HepG2 (cell line): ENCODE results near the gene SUSD2. TPM values are rescaled to one million over a fixed set of nuclear protein-coding genes. Genes with fewer than 3 reads are reported as not detected.

Source experiments
- ERF ChIP-seq: IDR thresholded peaks from 2 replicates; pipeline ENCODE4 v1.6.1; 2018; ENCODE audit warnings: missing biosample characterization, missing genetic modification reagents
- KDM4B ChIP-seq: sonication (generic); formaldehyde crosslinking; IDR thresholded peaks from 2 replicates; pipeline ENCODE4 v1.4.0; 2020; ENCODE audit warnings: missing genetic modification reagents
- KLF9 ChIP-seq: IDR thresholded peaks from 2 replicates; pipeline ENCODE4 v1.6.1; 2016; ENCODE audit warnings: low read depth
- NFKB2 ChIP-seq: sonication (generic); formaldehyde crosslinking; IDR thresholded peaks from 2 replicates; pipeline ENCODE4 v1.4.0; 2020; ENCODE audit warnings: missing genetic modification reagents, borderline replicate concordance
- RARA ChIP-seq: IDR thresholded peaks from 2 replicates; pipeline ENCODE4 v1.6.1; 2016; ENCODE audit warnings: missing genetic modification reagents, missing compliant biosample characterization
- RXRB ChIP-seq: IDR thresholded peaks from 2 replicates; pipeline ENCODE4 v1.6.1; 2016; ENCODE audit warnings: borderline replicate concordance, missing genetic modification reagents, missing compliant biosample characterization
- SIN3A ChIP-seq: IDR thresholded peaks from 2 replicates; pipeline ENCODE4 v1.6.1; 2011; ENCODE audit warnings: low read depth, mild to moderate bottlenecking, control low read depth, low read length, borderline replicate concordance
- SOX6 ChIP-seq, 2 experiments: fragments of 450-650 bp in 1 of 2; sonication (generic) in 1 of 2; formaldehyde crosslinking in 1 of 2; IDR thresholded peaks; 2 replicates each; pipeline versions ENCODE4 v1.4.0 to v1.6.1; 2017 to 2020; ENCODE audit warnings: antibody characterized with exemption in 1 of 2, mild to moderate bottlenecking in 1 of 2, missing genetic modification reagents in 1 of 2
- TFAP4 ChIP-seq: sonication (generic); IDR thresholded peaks from 2 replicates; pipeline ENCODE4 v1.6.1; 2016; ENCODE audit warnings: low read depth, borderline replicate concordance
- XRCC5 ChIP-seq: fragments of 200-400 bp; formaldehyde crosslinking; optimal IDR thresholded peaks from 2 replicates; pipeline ENCODE3; 2017; ENCODE audit warnings: mild to moderate bottlenecking, low read length
- YEATS2 ChIP-seq: sonication (generic); formaldehyde crosslinking; IDR thresholded peaks from 2 replicates; pipeline ENCODE4 v1.4.0; 2020; ENCODE audit warnings: missing genetic modification reagents, borderline replicate concordance
- ZBTB26 ChIP-seq: IDR thresholded peaks from 2 replicates; pipeline ENCODE4 v1.6.1; 2016; ENCODE audit warnings: missing compliant biosample characterization, missing genetic modification reagents, borderline replicate concordance
- ZNF235 ChIP-seq: sonication (generic); formaldehyde crosslinking; IDR thresholded peaks from 2 replicates; pipeline ENCODE4 v1.8.1; 2023; ENCODE audit warnings: mild to moderate bottlenecking, missing genetic modification reagents, borderline replicate concordance
- ZNF274 ChIP-seq: sonication (generic); formaldehyde crosslinking; IDR thresholded peaks from 2 replicates; pipeline ENCODE4 v1.5.1; 2020; ENCODE audit warnings: mild to moderate bottlenecking, missing genetic modification reagents
- ZNF337 ChIP-seq: sonication (generic); formaldehyde crosslinking; IDR thresholded peaks from 2 replicates; pipeline ENCODE4 v1.5.1; 2020; ENCODE audit warnings: missing genetic modification reagents, low read depth, mild to moderate bottlenecking, borderline replicate concordance
- ZNF362 ChIP-seq: sonication (generic); formaldehyde crosslinking; IDR thresholded peaks from 2 replicates; pipeline ENCODE4 v1.4.0; 2020; ENCODE audit warnings: missing genetic modification reagents, mild to moderate bottlenecking, borderline replicate concordance
- ZNF543 ChIP-seq: sonication (generic); formaldehyde crosslinking; IDR thresholded peaks from 2 replicates; pipeline ENCODE4 v1.4.0; 2020; ENCODE audit warnings: mild to moderate bottlenecking, missing genetic modification reagents
- ZNF614 ChIP-seq: IDR thresholded peaks from 2 replicates; pipeline ENCODE4 v1.6.1; 2018; ENCODE audit warnings: missing biosample characterization, missing genetic modification reagents, inconsistent platforms, borderline replicate concordance
- ZNF616 ChIP-seq: sonication (generic); formaldehyde crosslinking; IDR thresholded peaks from 2 replicates; pipeline ENCODE4 v1.5.0; 2020; ENCODE audit warnings: low read depth, mild to moderate bottlenecking, missing genetic modification reagents
- ZNF678 ChIP-seq: sonication (generic); formaldehyde crosslinking; IDR thresholded peaks from 2 replicates; pipeline ENCODE4 v1.4.0; 2020; ENCODE audit warnings: mild to moderate bottlenecking, missing genetic modification reagents
- ZNF768 ChIP-seq: sonication (generic); formaldehyde crosslinking; IDR thresholded peaks from 2 replicates; pipeline ENCODE4 v1.4.0; 2020; ENCODE audit warnings: missing genetic modification reagents
- ZNF775 ChIP-seq: sonication (generic); formaldehyde crosslinking; IDR thresholded peaks from 2 replicates; pipeline ENCODE4 v1.4.0; 2020; ENCODE audit warnings: missing genetic modification reagents, mild to moderate bottlenecking, moderate library complexity, borderline replicate concordance
- polyA plus RNA-seq, 8 experiments: library from polyadenylated mRNA; depleted of rRNA in 3 of 8; stranded (reverse) in 7 of 8; unstranded in 1 of 8; fragments of >200 nt; fragmentation: Illumina TruSeq in 4 of 8; extraction: Trizol in 4 of 8; gene quantifications; 2 replicates each; pipeline versions ENCODE4 v1.2.1 to v1.2.3, GENCODE V29; 2011 to 2016; ENCODE audit warnings: low read depth in 4 of 8, missing spikeins in 1 of 8, mixed read lengths in 1 of 8; ENCODE audit not compliant: insufficient read depth in 1 of 8
- total RNA-seq, 5 experiments: library from RNA; depleted of rRNA; stranded (reverse); fragments of >200 nt; fragmentation: Illumina TruSeq; extraction: Trizol; gene quantifications; 2 replicates each; pipeline ENCODE4 v1.2.3, GENCODE V29; 2016; ENCODE audit warnings: low read depth in 1 of 5

Gene SUSD2
- total and polyA plus RNA-seq, 2 of the 13 experiments (the other 11 are each of a cell fraction or from before 2014, with no cell fraction given) = 2.1 to 11.0 TPM

GRCh38 chr22:24189249-24190158 is 8.2 kb downstream of the SUSD2 start (continued):
- TF ChIP-seq SIN3A = no peak
- TF ChIP-seq ZBTB26 (CRISPR knock-in tag) = 0 out of 2 replicates have a peak, but pooled peaks have one; percentile 29
- TF ChIP-seq RXRB = peak; percentile 10; the same call in 1 of the 2 replicates
- no peak for TF ChIP-seq ZNF678 (CRISPR knock-in tag)
- peak; percentile 67 for TF ChIP-seq XRCC5
- TF ChIP-seq ZNF235 (CRISPR knock-in tag) = no peak
- TF ChIP-seq KDM4B = 0 out of 2 replicates have a peak, but pooled peaks have one; percentile 14
- TF ChIP-seq TFAP4 = peak; percentile 59; the same call in 1 of the 2 replicates
- 0 out of 2 replicates have a peak, but pooled peaks have one; percentile 28 for TF ChIP-seq ZNF543 (CRISPR knock-in tag)
- TF ChIP-seq KLF9 (CRISPR knock-in tag) = no peak
- TF ChIP-seq SOX6 (IDR thresholded peaks at IDR 0.05) = no peak
- TF ChIP-seq SOX6 (CRISPR knock-in tag; IDR thresholded peaks at IDR 0.05) = no peak
- peak; percentile 53; the same call in 1 of the 2 replicates for TF ChIP-seq NFKB2 (CRISPR knock-in tag)
- no peak for TF ChIP-seq ZNF337 (CRISPR knock-in tag)
- peak; percentile 29; the same call in 1 of the 2 replicates for TF ChIP-seq ZNF362 (CRISPR knock-in tag)
- 0 out of 2 replicates have a peak, but pooled peaks have one; percentile 25 for TF ChIP-seq ZNF614 (CRISPR knock-in tag)
- peak; percentile 52; the same call in 1 of the 2 replicates for TF ChIP-seq YEATS2 (CRISPR knock-in tag)
- no peak for TF ChIP-seq ZNF616
- no peak for TF ChIP-seq ZNF775 (CRISPR knock-in tag)
- TF ChIP-seq ZNF274 (CRISPR knock-in tag) = 0 out of 2 replicates have a peak, but pooled peaks have one; percentile 18
- no peak for TF ChIP-seq ZNF768
- TF ChIP-seq ERF = peak; percentile 60; the same call in 1 of the 2 replicates
- 0 out of 2 replicates have a peak, but pooled peaks have one; percentile 10 for TF ChIP-seq RARA
